NCI-H146 (cell line): Measurements from ENCODE around the gene ITPKC.
"Not testable (repeated sequence)": the region's sequence is repeated elsewhere in the genome, so short reads cannot be mapped to it uniquely, and the experiment has no call there.

Experiments used
- DNase-seq: peaks from one replicate; lab custom pipeline; 2025; lab: John Stamatoyannopoulos, UW

ITPKC gene

DNA sequence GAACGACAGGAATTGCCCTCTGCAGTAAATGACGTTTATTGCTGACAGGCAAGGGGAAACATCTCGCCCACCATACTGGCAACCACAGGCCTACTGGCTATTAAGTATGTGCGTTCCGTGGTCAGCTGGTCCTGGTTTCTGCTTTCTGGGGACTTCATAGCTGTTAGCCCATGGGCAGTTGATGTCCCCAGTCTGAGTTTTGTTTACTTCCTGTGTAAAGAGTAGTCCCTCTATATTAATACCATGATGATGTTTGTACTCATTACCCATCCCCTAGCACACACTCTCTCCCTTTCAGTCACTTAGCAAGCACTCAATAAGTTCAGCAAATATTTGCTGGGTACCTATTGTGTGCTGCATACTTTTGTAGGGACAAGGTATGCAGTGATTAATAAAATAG is 52.0 kb downstream of the ITPKC start:
- DNase-seq = no peak

GRCh38 chr19:40771101-40771862 is 54.4 kb downstream of the ITPKC start:
- not testable (repeated sequence) for DNase-seq

DNA sequence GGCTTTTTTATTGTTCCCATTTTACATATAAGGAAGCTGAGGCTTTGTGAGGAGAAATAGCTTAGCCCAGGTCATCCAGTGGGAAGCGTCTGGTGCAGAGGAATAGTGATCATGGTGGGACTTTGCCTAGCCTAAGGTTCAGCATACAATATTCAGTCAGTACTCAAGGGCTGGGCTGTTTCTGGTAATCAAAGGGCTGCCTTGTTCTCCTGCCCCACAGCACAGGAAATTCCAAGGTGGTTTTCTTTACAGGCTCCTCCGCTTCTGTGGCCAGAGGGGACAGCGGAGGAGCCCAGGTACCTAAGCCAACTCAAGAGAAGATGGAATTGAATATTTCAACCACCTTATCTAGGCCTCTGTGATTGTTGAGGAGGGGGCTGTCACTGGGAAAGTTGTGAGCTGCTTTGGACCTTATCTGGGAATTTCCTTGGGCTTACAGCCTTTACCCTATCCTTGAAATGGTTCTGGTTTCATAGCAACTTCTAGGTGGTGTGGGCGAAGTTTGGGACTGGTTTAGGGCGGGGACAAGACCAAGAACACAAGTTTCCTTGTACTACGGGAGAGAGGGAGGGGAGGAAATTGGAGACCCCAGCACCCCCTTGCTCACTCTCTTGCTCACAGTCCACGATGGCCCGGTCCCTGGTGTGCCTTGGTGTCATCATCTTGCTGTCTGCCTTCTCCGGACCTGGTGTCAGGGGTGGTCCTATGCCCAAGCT is 58.2 kb downstream of the ITPKC start, which contains the start of gene MIA:
Gene MIA, plus strand, starts transcription at position 606 of the 716 bp plus-strand sequence. Its CDS starts 22 bp downstream, at position 628.
- DNase-seq = no peak

- DNase-seq = no peak
These were observed 58.7 kb downstream of the ITPKC start for GRCh38 chr19:40775632-40776022.

DNA sequence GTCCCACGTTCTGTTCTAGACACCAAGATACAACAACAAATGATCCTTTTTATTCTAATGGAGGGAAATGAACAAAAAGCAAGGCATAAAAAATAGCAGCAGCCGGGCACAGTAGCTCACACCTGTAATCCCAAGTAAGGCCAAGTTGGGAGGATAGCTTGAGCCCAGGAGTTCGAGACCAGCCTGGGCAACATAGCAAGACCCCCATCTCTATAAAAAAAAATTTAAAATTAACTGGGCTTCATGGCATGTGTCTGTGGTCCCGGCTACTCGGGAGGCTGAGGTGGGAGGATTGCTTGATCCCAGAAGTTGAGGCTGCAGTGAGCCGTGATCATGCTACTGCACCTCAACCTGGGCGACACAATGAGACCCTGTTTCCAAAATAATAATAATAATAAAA is 59.5 kb downstream of the ITPKC start:
- no peak for DNase-seq

- peak; percentile 96 for DNase-seq
These were observed 60.2 kb downstream of the ITPKC start for GRCh38 chr19:40776932-40777644.

DNA sequence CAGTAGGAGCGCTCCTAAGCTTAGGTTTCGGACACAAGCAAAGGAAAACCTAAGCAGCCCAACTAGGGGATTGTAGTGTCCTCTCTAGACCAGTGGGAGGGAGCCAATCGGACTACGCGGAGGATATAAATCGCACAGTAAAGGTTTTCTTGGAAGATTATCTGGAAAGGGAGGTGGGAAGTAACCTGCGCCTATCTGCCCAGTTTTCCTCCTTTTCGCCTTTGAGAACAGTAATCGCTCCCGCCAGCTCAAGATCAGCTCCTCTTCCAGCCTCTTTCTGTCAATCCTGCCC is 60.7 kb downstream of the ITPKC start:
- no peak for DNase-seq

DNA sequence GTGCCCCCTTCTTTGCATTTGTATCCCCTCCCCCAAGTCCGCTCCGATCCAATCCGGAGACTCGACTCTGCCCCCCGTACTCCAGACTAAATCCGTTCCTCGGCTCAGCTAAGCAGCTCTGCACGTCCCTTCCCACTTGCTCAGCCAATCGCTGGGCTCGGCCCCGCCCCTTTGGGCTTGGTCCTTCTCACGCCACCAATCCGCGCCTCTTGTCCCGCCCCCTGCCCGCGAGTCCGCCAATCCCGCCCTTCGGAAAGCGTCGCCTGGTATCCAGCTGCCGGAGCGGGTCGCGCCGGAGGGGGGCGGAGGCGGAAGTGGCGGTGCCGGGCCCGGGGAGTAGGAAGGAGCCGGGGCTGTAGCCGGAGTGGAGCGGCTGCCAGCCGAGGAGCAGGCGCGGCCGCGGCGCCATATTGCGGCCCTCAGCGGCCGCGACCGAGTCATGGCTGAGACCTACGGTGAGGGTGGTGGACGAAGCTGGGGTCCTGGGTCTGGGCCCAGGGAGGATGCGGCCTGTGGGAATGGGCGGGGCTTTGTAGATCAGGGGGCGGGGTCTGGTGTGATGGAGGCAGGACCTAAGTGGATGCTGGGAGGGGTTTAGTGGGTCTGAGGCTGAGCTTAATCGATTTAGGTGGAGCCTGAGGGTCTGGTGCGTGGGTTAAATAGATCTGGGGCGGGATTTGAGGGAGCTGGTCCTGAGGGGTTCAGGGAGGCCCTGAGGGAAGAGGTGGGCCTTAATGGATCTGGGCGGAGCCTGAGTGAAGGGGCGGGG is 61.2 kb downstream of the ITPKC start, which contains the start of gene RAB4B:
Gene RAB4B, plus strand, starts transcription at position 311 of the 769 bp plus-strand sequence. Its CDS starts 129 bp downstream, at position 440.
- DNase-seq = peak; percentile 100

DNA sequence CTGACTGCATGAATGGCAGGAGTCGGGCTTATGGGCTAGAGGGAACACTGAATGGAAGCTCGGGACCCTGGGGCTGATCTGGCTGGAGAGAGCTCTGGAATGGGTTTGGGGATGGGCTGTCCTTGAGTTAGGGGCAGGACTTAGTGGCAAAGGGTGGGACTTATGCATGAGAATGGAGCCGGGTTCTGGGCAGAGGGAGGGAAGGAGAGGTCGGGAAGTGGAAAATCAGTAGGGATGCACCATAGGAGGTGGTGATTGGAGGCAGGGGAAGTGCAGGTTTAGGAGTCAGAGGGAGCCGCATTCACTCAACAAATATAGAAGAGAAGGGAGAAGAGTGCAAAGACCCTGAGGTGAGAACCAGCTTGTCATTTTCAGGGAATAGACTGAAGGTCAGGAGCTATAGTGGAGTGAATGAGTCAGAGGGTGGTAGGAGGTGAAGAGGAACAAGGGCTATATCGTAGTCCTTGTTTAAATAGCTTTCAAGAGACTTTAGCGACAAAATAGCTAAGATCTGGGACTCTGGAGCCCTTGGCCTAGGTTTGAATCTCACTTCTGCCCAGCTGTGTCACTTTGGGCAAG is 61.9 kb downstream of the ITPKC start:
- DNase-seq = no peak

DNA sequence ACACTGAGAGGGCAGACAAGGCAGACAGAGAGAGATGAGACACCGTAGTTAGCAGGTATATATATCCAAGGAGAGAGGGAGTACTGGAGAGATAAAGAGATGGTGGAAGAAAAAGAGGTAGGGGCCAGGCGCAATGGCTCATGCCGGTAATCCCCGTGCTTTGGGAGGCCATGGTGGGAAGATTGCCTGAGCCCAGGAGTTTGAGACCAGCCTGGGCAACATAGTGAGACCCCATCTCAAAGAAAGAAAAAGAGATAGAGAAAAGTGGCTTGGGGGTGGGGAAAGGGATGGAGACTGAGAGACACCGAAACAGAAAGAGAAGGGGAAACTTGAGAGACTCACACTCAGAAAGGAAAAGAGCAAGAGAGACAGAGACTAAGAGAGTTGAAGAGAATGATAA is 63.7 kb downstream of the ITPKC start:
- no peak for DNase-seq

DNA sequence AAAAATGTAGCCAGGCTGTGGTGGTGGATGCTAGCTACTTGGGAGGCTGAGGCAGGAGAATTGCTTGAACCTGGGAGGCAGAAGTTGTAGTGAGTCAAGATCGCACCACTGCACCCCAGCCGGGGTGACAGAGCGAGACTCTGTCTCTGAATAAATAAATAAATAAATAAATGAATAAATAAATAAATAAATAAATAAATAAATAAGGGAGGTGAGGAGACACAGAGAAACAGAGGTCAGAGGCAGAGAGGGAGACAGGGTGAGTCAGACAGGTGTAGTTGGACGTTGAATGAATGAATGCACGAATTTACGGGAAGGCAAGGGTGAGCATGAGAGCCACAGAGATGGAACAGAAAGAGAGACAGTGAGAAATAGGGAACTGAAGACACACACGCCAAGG is 64.2 kb downstream of the ITPKC start:
- no peak for DNase-seq

- DNase-seq = no peak
These were observed 66.8 kb downstream of the ITPKC start for GRCh38 chr19:40783711-40784110.

DNA sequence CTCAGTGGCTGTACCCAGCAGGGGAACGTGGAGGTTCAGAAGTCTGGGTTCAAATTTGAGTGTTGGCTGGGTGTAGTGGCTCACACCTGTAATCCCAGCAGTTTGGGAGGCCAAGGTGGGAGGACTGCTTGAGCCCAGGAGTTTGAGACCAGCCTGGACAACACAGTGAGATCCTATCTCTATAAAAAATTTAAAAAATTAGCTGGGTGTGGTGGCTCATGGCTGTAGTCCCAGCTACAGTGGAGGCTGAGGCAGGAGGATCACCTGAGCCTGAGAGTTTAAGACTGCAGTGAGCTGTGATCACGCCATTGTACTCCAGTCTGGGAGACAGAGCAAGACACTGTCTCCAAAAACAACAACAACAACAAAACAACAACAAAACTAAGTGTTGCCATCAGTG is 67.2 kb downstream of the ITPKC start:
- DNase-seq = not testable (repeated sequence)

DNA sequence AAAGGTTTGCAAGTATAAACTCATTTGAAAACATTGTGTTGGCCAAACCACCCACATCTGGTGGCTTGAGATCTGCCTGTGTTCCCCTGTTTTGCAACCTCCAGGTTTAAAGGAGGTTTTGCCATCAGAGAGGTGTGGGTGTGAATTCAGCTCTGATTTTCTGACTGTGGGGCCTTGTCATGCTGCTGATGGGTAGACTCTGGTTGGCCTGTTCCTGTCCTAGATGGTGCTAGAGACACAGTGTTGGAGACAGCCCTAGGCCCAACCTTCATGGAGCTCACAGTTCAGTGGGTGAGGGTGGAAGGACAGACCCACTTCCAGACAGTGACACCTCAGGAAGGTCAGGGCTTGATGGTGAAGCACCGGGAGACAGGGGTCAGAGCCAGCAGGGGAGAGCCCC is 68.6 kb downstream of the ITPKC start:
- DNase-seq = no peak

- no peak for DNase-seq
These were observed 69.4 kb downstream of the ITPKC start for GRCh38 chr19:40786060-40787037.
